H9 (cell line): ENCODE results near the gene NYAP2. TPM values are rescaled to one million over a fixed set of nuclear protein-coding genes. Genes with fewer than 3 reads are reported as not detected.

Experiments used
- DNase-seq: peaks from one replicate; pipeline ENCODE4 v3.0.0-alpha.2; 2017
- H2AFZ ChIP-seq: one replicate; pipeline ENCODE4 v1.6.1; 2013; ENCODE audit warnings: mild to moderate bottlenecking, low read length, control low read depth, moderate library complexity
- H2AK5ac ChIP-seq: 2 replicates; pipeline ENCODE4 v1.6.1; 2013; ENCODE audit warnings: low read length, control low read depth, mixed read lengths; ENCODE audit not compliant: insufficient read length
- H2BK120ac ChIP-seq: one replicate; pipeline ENCODE4 v1.6.1; 2013; ENCODE audit warnings: low read depth, mild to moderate bottlenecking, low read length, control low read depth, inconsistent platforms; ENCODE audit not compliant: poor library complexity, severe bottlenecking
- H2BK12ac ChIP-seq: 2 replicates; pipeline ENCODE4 v1.6.1; 2013; ENCODE audit warnings: low read length, control low read depth, mixed read lengths, low read depth; ENCODE audit not compliant: insufficient read length
- H2BK15ac ChIP-seq: 2 replicates; pipeline ENCODE4 v1.6.1; 2013; ENCODE audit warnings: low read depth, low read length, control low read depth
- H2BK20ac ChIP-seq: one replicate; pipeline ENCODE4 v1.6.1; 2013; ENCODE audit warnings: low read depth, mild to moderate bottlenecking, low read length, control low read depth, inconsistent platforms; ENCODE audit not compliant: poor library complexity, severe bottlenecking
- H2BK5ac ChIP-seq: 2 replicates; pipeline ENCODE4 v1.6.1; 2013; ENCODE audit warnings: low read length, control low read depth, mixed read lengths; ENCODE audit not compliant: insufficient read length
- H3K14ac ChIP-seq: 2 replicates; pipeline ENCODE4 v1.6.1; 2013; ENCODE audit warnings: low read length, control low read depth; ENCODE audit not compliant: insufficient read depth
- H3K18ac ChIP-seq: 2 replicates; pipeline ENCODE4 v1.6.1; 2013; ENCODE audit warnings: low read depth, mild to moderate bottlenecking, mixed read lengths, low read length, control low read depth; ENCODE audit not compliant: insufficient read length
- H3K23ac ChIP-seq: 2 replicates; pipeline ENCODE4 v1.6.1; 2013; ENCODE audit warnings: low read length, control low read depth, mixed read lengths, low read depth; ENCODE audit not compliant: insufficient read length
- H3K23me2 ChIP-seq: 2 replicates; pipeline ENCODE4 v1.6.1; 2013; ENCODE audit warnings: low read depth, mild to moderate bottlenecking, mixed read lengths, low read length, control low read depth; ENCODE audit not compliant: insufficient read length, poor library complexity, severe bottlenecking
- H3K27ac ChIP-seq: 2 replicates; pipeline ENCODE4 v1.5.1; 2013; ENCODE audit warnings: low read length, control low read depth, mixed read lengths, low read depth; ENCODE audit not compliant: insufficient read length
- H3K27me3 ChIP-seq: 2 replicates; pipeline ENCODE4 v1.6.1; 2013; ENCODE audit warnings: low read length, control low read depth, inconsistent platforms; ENCODE audit not compliant: insufficient read depth
- H3K4ac ChIP-seq: 2 replicates; pipeline ENCODE4 v1.6.1; 2013; ENCODE audit warnings: low read depth, mild to moderate bottlenecking, control low read depth, inconsistent platforms, low read length, moderate library complexity
- H3K4me1 ChIP-seq: 2 replicates; pipeline ENCODE4 v1.6.1; 2013; ENCODE audit warnings: low read length, control low read depth, inconsistent platforms; ENCODE audit not compliant: insufficient read depth
- H3K4me2 ChIP-seq: 2 replicates; pipeline ENCODE4 v1.6.1; 2013; ENCODE audit warnings: low read length, control low read depth, mixed read lengths; ENCODE audit not compliant: insufficient read length, insufficient read depth
- H3K56ac ChIP-seq: 2 replicates; pipeline ENCODE4 v1.6.1; 2013; ENCODE audit warnings: low read depth, mild to moderate bottlenecking, mixed read lengths, low read length, control low read depth; ENCODE audit not compliant: insufficient read length
- H3K79me1 ChIP-seq: 2 replicates; pipeline ENCODE4 v1.6.1; 2013; ENCODE audit warnings: low read depth, mild to moderate bottlenecking, moderate library complexity, low read length, control low read depth, inconsistent platforms; ENCODE audit not compliant: insufficient read depth, poor library complexity, severe bottlenecking
- H3K79me2 ChIP-seq: 2 replicates; pipeline ENCODE4 v1.6.1; 2013; ENCODE audit warnings: low read length, control low read depth, inconsistent platforms; ENCODE audit not compliant: insufficient read depth
- H3K9ac ChIP-seq: 2 replicates; pipeline ENCODE4 v1.6.1; 2013; ENCODE audit warnings: low read length, control low read depth, mixed read lengths; ENCODE audit not compliant: insufficient read length; ENCODE audit errors: extremely low read depth
- H3K9me3 ChIP-seq: one replicate; pipeline ENCODE4 v1.6.1; 2013; ENCODE audit warnings: low read depth, low read length, inconsistent platforms; ENCODE audit not compliant: control insufficient read depth
- H3T11ph ChIP-seq: one replicate; pipeline ENCODE4 v1.6.1; 2013; ENCODE audit warnings: mild to moderate bottlenecking, low read length, control low read depth, inconsistent platforms
- H4K20me1 ChIP-seq: one replicate; pipeline ENCODE4 v1.6.1; 2013; ENCODE audit not compliant: control insufficient read depth, insufficient read length, insufficient read depth
- H4K5ac ChIP-seq: 2 replicates; pipeline ENCODE4 v1.6.1; 2013; ENCODE audit warnings: low read depth, mild to moderate bottlenecking, mixed read lengths, low read length, control low read depth; ENCODE audit not compliant: insufficient read length
- H4K8ac ChIP-seq: replicated peaks from 2 replicates; pipeline ENCODE4 v1.6.1; 2013; ENCODE audit warnings: low read length, control low read depth, mixed read lengths, low read depth; ENCODE audit not compliant: insufficient read length
- H4K91ac ChIP-seq: 2 replicates; pipeline ENCODE4 v1.6.1; 2013; ENCODE audit warnings: low read depth, mild to moderate bottlenecking, moderate library complexity, mixed read lengths, low read length, control low read depth; ENCODE audit not compliant: insufficient read length
- H3K27ac Mint-ChIP-seq, 3 experiments: 2 replicates in 2 of 3; 3 replicates in 1 of 3; pipeline ENCODE4 v1.8.0; 2020 to 2021; ENCODE audit warnings: mixed read lengths in 3 of 3, mild to moderate bottlenecking in 1 of 3, moderate library complexity in 1 of 3
- H3K27me3 Mint-ChIP-seq: 2 replicates; pipeline ENCODE4 v1.8.0; 2021; ENCODE audit warnings: low read depth, mild to moderate bottlenecking, moderate library complexity, mixed read lengths
- H3K36me3 Mint-ChIP-seq, 3 experiments: 2 replicates in 2 of 3; 3 replicates in 1 of 3; pipeline ENCODE4 v1.8.0; 2020 to 2021; ENCODE audit warnings: low read depth in 3 of 3, mixed read lengths in 3 of 3; ENCODE audit not compliant: insufficient read depth in 1 of 3
- H3K4me1 Mint-ChIP-seq, 2 experiments: 2 replicates each; pipeline ENCODE4 v1.8.0; 2020; ENCODE audit warnings: mixed read lengths in 2 of 2
- H3K4me3 Mint-ChIP-seq, 2 experiments: 2 replicates in 1 of 2; 3 replicates in 1 of 2; pipeline ENCODE4 v1.8.0; 2020 to 2021; ENCODE audit warnings: mild to moderate bottlenecking in 2 of 2, mixed read lengths in 2 of 2, moderate library complexity in 1 of 2
- H3K9me3 Mint-ChIP-seq, 2 experiments: 2 replicates in 1 of 2; 3 replicates in 1 of 2; pipeline ENCODE4 v1.8.0; 2020; ENCODE audit warnings: mild to moderate bottlenecking in 2 of 2, mixed read lengths in 2 of 2, moderate library complexity in 1 of 2
- CTCF ChIP-seq: fragments of 200-600 bp; sonication (generic); conservative IDR thresholded peaks from 3 replicates; pipeline ENCODE4 v1.8.0; 2021; ENCODE audit warnings: antibody characterized with exemption, mild to moderate bottlenecking
- WGBS: extraction: QIAGEN DNeasy Blood & Tissue Kit; methylation state at CpG from one replicate; pipeline ENCODE4 v1.1.7; 2013; ENCODE audit warnings: missing lambda C conversion rate, low lambda C conversion rate, mixed read lengths; ENCODE audit not compliant: insufficient read length; ENCODE audit errors: extremely low coverage; 5-methylcytosine and 5-hydroxymethylcytosine counted together
- total RNA-seq: library from RNA; stranded (reverse); gene quantifications from 2 replicates; pipeline ENCODE4 v1.2.1, GENCODE V29; 2021

Gene NYAP2
- total RNA-seq, 1 experiment from 2014 or later: not detected

- no peak for DNase-seq
- WGBS: no CpG with 5 or more reads among the region's 4 CpGs
Measured at GRCh38 chr2:225429717-225430116, 30.2 kb downstream of the NYAP2 start.

More at GRCh38 chr2:225429717-225430116, 30.2 kb downstream of the NYAP2 start:
- TF ChIP-seq CTCF: no peak
- Mint-ChIP-seq H3K27me3 (no peaks in the 10 kb centered on the region), H3K27ac (no peak overlapping the region), H3K36me3 (no peaks in the 10 kb centered on the region), H3K4me3 (no peak overlapping the region), H3K4me1 (peaks cover 24 to 29% of the 10 kb centered on the region in 2 experiments), H3K9me3 (no peaks in the 10 kb centered on the region)
- no peaks in the 10 kb centered on the region for H3K79me2 ChIP-seq
- no peaks in the 10 kb centered on the region for H4K20me1 ChIP-seq
- H2BK20ac ChIP-seq: no peak overlapping the region
- no peak overlapping the region for H3T11ph ChIP-seq
- H3K79me1 ChIP-seq: no peaks in the 10 kb centered on the region
- H2BK15ac ChIP-seq: no peak overlapping the region
- no peaks in the 10 kb centered on the region; the same call in 1 of the 2 replicates for H3K4me1 ChIP-seq
- H3K18ac ChIP-seq: no peak overlapping the region
- H3K4me2 ChIP-seq: no peak overlapping the region
- H2AFZ ChIP-seq: no peak overlapping the region
- no peak overlapping the region for H4K8ac ChIP-seq
- H3K9ac ChIP-seq: no peak overlapping the region
- no peak overlapping the region for H2BK12ac ChIP-seq
- no peak overlapping the region for H4K91ac ChIP-seq
- H3K23ac ChIP-seq: no peak overlapping the region
- H3K14ac ChIP-seq: no peak overlapping the region
- H3K9me3 ChIP-seq: no peaks in the 10 kb centered on the region
- no peak overlapping the region for H2AK5ac ChIP-seq
- H3K4ac ChIP-seq: no peak overlapping the region
- no peaks in the 10 kb centered on the region for H3K27me3 ChIP-seq
- no peaks in the 10 kb centered on the region for H3K23me2 ChIP-seq
- H3K27ac ChIP-seq: no peak overlapping the region
- no peak overlapping the region for H2BK120ac ChIP-seq
- no peak overlapping the region for H3K56ac ChIP-seq
- H4K5ac ChIP-seq: no peak overlapping the region
- H2BK5ac ChIP-seq: no peak overlapping the region
